HG02970 (cell line): ENCODE data around the gene CRYGS.
A peak's percentile ranks its signal among the peaks of the same experiment; 100 is the strongest.
"Not testable (repeated sequence)": the region's sequence is repeated elsewhere in the genome, so short reads cannot be mapped to it uniquely, and the experiment has no call there.

Experiments used
- ATAC-seq: cut with Tn5 transposase; IDR thresholded peaks from one replicate; pipeline ENCODE4 v1.9.1; 2021; ENCODE audit warnings: mild to moderate bottlenecking, moderate library complexity, moderate number of reproducible peaks; ENCODE audit not compliant: unreplicated experiment, low FRiP score

The CRYGS gene

DNA sequence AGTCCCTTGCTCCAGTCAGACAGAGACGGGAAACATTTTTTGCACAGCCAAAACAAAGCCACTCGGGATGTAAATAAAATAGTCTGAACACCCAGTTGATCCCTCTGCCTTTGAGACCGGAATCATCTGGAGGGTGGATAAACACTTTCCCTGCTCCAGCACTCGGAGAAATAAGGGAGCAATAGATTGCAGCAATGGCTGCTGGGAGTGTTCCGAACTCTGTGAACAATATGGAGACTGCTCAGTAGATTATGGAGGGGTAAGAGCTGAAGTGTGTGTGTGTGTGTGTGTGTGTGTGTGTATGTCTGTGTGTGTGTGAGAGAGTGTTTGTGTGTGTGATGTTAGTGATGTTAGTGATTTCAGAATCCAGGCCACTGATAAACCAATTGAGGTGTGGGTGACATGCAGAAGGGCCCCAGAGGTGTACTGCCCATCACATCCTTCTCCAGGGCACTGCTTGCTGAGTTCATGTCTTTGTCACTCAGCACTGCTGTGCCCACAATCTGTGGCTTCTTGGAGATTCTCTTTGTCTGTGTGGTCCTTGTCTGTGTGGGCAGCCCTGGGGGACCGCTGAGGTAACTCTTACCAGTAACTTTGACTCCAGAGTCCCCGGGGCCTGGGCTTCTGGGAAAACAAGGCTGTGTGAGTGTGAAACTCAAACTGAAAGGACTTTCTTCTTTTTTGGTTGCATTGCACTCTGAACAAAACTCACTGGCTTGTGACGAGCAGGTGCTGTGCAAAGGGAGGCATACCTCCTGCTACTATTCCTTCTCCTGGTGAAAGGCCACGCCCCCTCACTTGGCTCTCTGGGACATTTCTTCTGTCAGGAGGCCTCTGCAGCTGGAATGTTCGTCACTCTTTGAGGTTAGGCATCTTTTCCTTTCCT is 23.0 kb downstream of the CRYGS start:
- ATAC-seq: no peak

DNA sequence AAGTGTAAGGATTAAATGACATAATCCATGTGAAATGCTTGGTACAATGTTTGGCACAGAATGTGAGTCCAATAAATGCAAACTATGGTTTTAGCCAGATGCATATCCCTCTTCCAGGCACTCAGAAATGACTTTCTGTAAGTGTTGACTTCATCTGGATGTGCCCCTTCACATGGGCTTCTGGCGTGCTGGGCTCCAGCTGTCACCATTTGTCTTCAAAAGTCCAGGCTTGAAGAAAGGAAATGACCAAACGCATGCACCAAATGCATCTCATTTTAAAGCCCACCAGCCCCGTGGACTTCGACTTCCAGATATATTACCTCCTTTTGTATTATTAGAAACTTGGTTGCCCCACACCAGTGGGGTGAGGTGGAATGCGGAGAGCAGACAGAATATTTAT is 23.7 kb downstream of the CRYGS start:
- no peak for ATAC-seq

- no peak for ATAC-seq
Measured at GRCh38 chr3:186519021-186519658, 25.0 kb downstream of the CRYGS start.

DNA sequence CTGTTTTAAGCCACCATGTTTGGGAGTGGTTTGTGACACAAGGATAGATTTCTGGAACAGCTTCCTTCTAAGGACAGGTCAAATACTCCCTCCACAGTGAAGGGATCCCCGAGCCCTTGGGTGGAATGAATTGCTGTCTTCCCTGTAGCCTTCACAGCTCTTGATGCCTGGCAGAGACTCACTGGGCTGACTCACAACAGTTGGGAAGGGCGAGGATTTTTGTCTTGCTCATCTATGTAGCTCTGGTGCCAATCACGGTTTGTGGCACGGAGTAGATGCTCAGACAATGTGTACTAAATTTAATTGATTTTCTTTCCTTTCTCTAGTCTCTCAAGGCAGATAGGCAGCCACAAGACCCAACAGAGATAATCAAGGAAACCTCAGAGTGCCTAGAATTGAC is 27.0 kb downstream of the CRYGS start:
- ATAC-seq: no peak

GRCh38 chr3:186516646-186517045 is 27.5 kb downstream of the CRYGS start:
- ATAC-seq: no peak

DNA sequence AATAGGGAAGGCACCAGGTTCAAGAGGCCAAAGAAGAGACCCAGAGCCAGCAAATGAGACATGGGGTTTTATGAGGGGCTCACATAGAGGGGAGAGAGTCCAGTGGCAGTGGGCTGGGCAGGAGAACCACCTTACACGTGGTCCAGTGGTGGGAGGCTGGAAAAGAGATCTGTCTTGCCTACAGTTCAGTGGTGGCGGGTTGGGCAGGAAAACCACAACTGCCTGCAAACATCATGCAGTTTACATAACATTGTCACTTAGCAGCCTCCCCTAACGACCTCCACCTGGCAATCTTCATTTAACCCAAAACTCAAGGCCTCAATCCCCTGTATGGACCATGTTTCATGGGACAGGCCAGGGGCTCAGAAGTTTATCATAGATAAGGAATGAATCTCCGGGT is 29.1 kb downstream of the CRYGS start:
- ATAC-seq: no peak

DNA sequence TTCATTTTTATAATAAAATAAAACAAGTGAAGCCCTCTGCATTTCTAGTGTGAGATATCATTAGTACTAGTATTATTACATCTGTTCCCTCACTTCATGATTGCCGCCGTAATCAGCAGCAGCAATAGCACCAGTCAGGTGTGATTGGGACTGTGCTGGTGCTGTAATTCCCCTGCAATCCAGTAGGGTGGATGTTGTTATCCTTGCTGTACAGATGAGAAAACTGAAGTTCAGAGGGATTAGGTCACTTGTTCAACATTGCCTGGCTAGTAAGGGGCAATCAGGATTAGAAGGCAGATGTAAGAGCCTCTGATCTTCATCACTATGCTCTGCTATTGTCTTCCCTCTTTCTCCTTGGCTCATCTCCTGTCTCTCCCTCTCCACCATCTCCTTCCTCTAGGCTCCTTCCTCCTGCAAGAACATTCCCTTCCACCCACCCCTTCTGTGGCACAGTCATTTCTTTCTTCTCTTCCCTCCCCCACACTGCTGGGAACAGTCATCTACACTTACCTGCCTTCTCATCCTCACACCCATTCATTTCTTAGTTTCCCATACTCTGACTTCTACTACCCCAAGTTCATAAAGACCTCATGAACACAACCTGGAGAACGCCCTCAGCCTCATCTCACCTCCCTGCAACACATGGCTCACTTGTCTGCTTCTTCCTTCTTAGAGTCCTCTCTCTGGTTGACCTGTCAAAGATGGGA is 29.7 kb downstream of the CRYGS start:
- no peak for ATAC-seq

DNA sequence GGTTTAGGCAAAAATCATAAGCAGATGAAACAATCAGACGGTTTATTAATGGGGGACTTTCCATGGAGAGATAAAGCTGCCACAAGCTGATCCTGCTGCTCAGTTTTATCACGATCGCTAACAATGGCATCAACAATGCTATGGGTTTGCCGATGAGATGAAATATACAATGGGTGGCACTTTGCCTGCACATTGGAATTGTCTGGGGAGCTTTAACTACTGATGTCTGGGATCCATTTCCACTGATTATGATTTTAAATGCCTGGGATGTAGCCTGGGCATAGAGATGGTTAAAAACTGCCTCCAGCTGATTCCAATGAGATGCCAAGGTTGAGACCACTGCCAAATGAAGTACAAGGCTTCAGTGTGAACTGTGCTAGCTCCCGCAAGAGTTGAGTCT is 30.8 kb downstream of the CRYGS start:
- no peak for ATAC-seq

DNA sequence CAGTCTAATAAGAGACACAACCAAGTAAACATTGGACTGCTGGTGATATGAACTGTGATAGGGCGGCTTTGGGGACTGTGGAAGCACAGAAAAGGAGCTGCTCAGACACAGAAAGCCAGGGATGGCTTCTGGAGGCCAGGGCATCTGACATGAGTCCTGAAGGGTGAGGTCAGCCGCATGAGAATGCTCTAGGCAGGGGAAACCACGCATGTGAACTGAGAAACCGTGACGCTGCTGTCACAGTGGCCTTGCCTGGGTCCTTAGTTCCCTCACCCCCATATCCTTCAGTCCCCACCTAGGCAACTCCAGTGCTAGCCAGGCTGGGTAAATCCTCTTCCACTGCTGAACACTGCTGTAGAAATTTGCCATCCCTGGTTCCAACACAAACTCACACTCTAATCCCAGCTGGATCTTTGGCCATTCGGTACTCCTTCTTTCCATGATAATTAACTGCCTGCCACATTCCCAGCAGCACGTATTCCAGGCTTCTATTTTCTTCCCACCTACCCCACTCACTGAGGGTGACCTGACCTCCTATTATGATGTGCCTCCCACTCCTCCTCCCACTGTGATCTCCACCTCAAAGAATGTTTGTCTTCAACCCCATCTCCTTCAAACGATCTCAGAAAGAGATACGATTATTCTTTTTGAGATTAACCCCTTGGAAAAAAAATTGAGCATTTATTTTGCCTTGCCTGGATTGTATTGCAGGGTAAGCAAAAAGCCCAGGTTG is 31.4 kb downstream of the CRYGS start:
- no peak for ATAC-seq

- no peak for ATAC-seq
Measured at GRCh38 chr3:186511702-186512101, 32.5 kb downstream of the CRYGS start.

DNA sequence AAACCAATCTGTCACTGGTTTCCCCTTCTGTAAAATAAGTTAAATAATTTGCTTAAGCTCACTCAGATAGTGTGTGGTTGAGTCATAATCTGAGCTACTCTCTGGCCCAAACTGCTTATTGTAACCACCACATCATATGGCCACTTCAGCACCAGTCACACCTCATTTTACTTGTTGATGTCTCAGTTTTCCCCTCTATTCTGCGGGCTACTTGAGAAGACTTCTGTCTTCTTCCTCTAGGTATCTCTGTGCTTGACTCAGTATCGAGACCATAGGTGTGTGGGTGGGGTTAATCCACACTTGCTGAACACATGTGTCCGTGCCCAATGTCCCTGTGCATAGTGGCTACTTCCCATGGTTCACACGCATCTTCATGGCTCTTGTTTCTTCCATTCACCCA is 32.9 kb downstream of the CRYGS start:
- ATAC-seq: peak; percentile 71

GRCh38 chr3:186510374-186511079 is 33.7 kb downstream of the CRYGS start:
- ATAC-seq: no peak

DNA sequence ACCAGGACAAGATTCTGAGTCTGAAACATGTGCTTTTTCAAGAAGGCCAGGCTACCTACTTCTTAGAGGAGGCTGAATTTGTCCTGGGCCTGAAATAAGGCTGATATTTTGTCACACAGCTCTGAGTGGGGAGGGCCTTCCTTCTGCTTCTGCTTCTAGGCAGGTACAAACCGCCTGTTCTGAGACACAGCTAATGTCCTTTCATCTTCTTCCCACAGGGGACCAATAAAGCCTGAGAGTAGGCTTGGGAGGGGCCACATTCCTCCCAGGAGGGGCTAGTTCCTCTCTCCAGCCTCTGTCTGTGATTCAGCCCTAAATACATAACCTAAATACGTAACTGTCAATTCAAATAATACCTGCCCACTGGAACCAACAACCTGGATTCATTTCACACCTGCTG is 34.8 kb downstream of the CRYGS start:
- ATAC-seq: no peak

DNA sequence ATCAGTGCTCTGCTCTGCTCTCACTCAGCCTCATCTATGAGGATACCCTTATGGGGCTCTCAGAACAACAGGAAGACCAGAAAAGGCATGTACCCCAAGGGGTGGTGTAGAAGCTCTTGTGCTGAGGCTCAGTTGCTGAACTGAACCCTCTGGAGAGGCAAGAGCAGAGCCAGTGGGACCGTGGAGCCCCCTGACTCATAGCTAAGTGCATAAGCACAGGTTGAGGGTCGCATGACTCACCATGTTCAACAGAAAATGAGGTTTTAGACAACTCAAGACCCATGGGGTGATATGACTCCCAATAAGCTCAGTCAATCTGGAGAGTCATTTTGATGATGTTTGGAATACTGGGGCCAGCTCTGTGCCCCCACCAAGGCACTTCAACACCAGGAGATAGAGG is 37.3 kb downstream of the CRYGS start:
- ATAC-seq: no peak

DNA sequence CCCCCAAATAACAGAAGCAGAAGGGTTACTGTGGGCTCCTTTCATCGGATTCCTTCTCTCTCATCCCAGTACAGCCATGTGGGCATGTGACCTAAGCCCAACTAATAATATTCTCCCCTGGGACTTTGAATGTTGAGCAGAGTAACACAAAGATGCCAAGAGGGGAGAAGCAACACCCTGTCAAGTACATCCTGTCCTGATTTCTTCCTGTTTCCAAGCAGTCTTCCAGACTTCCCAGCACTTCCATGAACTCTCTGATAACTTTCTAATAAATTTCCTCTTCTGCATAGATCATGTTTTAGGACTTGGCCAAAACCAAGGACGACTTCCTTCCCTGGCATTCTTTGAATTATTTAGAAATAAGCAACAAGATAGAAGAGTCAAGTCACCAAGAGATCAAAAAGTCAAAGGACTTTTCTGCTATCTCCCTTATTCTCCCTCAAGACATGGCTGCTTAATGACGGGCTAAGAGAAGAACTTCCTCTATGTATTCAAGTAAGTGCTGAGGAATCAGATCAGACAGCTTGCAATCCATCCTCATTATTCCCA is 37.9 kb downstream of the CRYGS start:
- ATAC-seq: no peak

DNA sequence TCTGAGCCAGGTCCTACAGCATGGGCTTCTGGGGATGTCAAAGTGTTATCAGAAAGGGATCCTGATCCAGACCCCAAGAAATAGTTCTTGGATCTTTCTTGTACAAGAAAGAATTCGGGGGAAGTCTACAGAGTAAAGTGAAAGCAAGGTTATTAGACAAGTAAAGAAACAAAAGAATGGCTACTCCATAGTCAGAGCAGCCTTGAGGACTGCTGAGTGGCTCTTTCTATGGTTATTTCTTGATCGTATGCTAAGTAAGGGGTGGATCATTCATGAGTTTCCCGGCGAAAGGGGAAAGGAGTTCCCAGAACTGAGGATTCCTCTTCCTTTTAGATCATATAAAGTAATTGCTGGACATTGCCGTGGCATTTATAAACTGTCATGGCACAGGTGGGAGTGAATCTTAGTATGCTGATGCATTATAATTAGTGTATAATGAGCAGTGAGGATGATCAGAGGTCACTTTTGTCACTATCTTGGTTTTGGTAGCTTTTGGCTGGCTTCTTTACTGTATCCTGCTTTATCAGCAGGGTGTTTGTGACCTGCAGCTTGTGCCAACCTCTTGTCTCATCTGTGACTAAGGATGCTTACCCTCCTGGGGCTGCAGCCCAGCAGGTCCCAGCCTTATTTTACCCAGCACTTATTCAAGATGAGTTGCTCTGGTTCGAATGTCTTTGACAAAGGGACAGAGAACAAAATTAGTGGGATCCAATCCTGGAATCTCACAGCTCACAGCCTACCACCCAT is 41.0 kb downstream of the CRYGS start:
- no peak for ATAC-seq

- ATAC-seq: no peak
Measured at GRCh38 chr3:186502138-186502948, 41.8 kb downstream of the CRYGS start.

- ATAC-seq: not testable (repeated sequence)
Measured at GRCh38 chr3:186499949-186500348, 44.2 kb downstream of the CRYGS start.
